ENCODE results near the gene RAB44.

Gene RAB44

GRCh38 chr6:36688063-36688738 lies 9.4 kb upstream of the RAB44 start:
- TF ChIP-seq GATA3 (IDR thresholded peaks at IDR 0.05; ENCODE audit: low read depth, low read length) (no peak), GATA2 (IDR thresholded peaks at IDR 0.05; ENCODE audit: low read depth, low read length) (no peak)

DNA sequence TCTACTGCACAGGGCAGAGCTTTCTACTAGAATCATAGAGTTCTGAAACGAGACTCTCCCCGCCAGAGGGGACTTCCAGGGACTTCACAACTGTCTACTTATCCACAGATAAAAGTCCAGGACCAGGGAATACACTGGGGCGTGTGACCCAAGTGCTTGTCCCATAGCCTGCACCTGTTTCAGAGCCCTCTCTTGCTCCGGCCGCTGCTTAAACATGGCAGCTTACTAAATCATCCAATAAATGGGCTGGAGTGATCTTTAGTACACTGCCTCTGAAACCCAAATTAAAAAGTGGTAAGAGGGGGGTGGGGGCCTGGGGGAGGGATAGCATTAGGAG lies 8.9 kb upstream of the RAB44 start:
- no peak for TF ChIP-seq GATA3 (IDR thresholded peaks at IDR 0.05; ENCODE audit: low read depth, low read length)
- TF ChIP-seq GATA2 (IDR thresholded peaks at IDR 0.05; ENCODE audit: low read depth, low read length) = no peak

GRCh38 chr6:36691011-36691410 lies 6.6 kb upstream of the RAB44 start:
- no peak for TF ChIP-seq GATA2 (IDR thresholded peaks at IDR 0.05; ENCODE audit: low read depth, low read length)
- no peak for TF ChIP-seq GATA3 (IDR thresholded peaks at IDR 0.05; ENCODE audit: low read depth, low read length)

DNA sequence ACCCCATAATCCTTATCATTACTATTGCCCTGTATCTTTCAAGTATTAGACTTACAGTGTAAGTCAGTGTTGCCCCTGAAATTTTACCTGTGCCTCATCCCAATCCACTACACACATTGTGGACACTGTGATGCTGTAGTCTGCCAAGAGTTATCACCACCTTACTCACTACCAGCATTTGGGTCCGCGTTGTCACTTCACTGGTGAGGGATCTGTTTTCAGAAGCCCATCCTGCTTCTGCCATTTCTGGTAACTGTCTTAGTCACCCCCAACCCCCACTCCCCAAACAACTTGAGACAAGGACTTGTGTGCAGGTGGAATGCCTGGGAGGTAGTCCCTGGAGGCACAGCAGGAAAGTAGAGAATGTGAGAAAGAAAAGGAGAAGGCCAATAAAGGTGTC lies 6.0 kb upstream of the RAB44 start:
- no peak for TF ChIP-seq GATA2 (IDR thresholded peaks at IDR 0.05; ENCODE audit: low read depth, low read length)
- TF ChIP-seq GATA3 (IDR thresholded peaks at IDR 0.05; ENCODE audit: low read depth, low read length) = no peak

GRCh38 chr6:36692220-36692619 lies 5.4 kb upstream of the RAB44 start:
- TF ChIP-seq GATA2 (IDR thresholded peaks at IDR 0.05; ENCODE audit: low read depth, low read length) = no peak
- TF ChIP-seq GATA3 (IDR thresholded peaks at IDR 0.05; ENCODE audit: low read depth, low read length) = no peak

GRCh38 chr6:36692861-36693702 lies 4.5 kb upstream of the RAB44 start:
- no peak for TF ChIP-seq GATA2 (IDR thresholded peaks at IDR 0.05; ENCODE audit: low read depth, low read length)
- no peak for TF ChIP-seq GATA3 (IDR thresholded peaks at IDR 0.05; ENCODE audit: low read depth, low read length)

GRCh38 chr6:36694616-36695015 lies 3.0 kb upstream of the RAB44 start:
- TF ChIP-seq GATA2 (IDR thresholded peaks at IDR 0.05; ENCODE audit: low read depth, low read length) = no peak
- no peak for TF ChIP-seq GATA3 (IDR thresholded peaks at IDR 0.05; ENCODE audit: low read depth, low read length)

DNA sequence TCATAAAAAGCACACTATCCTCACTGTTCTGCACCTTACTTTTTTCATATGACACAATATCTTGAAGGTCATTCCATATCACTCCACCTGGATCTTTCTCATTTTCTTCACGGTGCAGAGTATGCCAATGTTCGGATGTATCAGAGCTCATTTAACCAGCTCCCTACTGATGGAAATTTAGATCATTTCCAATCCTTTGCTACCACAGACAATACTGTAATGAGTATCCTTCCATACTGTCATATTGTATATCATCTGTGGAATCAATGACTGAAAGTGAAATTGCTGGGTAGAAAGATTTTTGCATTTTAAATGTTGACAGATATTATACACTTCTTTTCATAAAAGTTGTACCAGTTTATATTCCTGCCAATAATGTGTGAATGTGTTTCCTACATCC lies 2.2 kb upstream of the RAB44 start:
- no peak for TF ChIP-seq GATA3 (IDR thresholded peaks at IDR 0.05; ENCODE audit: low read depth, low read length)
- TF ChIP-seq GATA2 (IDR thresholded peaks at IDR 0.05; ENCODE audit: low read depth, low read length) = no peak

- TF ChIP-seq GATA3 (IDR thresholded peaks at IDR 0.05; ENCODE audit: low read depth, low read length) (no peak), GATA2 (IDR thresholded peaks at IDR 0.05; ENCODE audit: low read depth, low read length) (no peak)
These were observed 570 bp downstream of the RAB44 start for GRCh38 chr6:36698196-36698595.

GRCh38 chr6:36698871-36699271 lies 1.2 kb downstream of the RAB44 start:
- TF ChIP-seq GATA3 (IDR thresholded peaks at IDR 0.05; ENCODE audit: low read depth, low read length) (no peak), GATA2 (IDR thresholded peaks at IDR 0.05; ENCODE audit: low read depth, low read length) (no peak)

- TF ChIP-seq GATA2 (IDR thresholded peaks at IDR 0.05; ENCODE audit: low read depth, low read length) (no peak), GATA3 (IDR thresholded peaks at IDR 0.05; ENCODE audit: low read depth, low read length) (no peak)
These were observed 1.7 kb downstream of the RAB44 start for GRCh38 chr6:36699348-36699747.

DNA sequence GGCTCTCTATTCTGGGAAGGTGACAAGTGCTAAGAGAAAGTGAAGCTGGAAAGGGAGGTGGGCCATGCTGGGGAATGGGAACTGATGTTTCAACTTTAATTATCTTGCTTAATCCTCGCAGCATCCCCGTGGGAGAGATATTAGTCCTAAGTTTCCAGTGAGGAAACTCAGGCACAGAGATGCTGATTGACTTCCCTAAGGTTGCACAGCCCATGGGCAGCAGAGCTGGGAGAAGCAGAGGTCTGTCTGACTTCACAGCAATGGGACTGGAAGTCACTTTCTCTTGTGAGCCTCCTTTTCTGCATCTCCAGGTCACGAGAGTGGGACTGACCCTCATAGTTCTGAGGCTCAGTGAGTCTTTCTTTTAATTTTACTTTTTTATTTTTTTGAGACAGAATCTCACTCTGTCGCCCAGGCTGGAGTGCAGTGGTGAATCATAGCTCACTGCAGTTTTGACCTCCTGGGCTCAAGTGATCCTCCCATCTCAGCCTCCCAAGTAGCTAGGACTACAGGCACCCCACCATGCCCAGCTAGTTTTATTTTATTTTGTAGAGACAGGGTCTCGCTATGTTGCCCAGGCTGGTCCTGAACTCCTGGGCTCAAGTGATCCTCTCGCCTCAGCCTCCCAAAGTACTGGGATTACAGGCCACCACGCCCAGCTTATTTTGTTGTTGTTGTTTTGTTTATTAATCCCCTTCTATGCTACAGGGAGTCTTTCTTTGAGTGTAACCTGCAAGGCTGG lies 2.6 kb downstream of the RAB44 start:
- TF ChIP-seq GATA3 (IDR thresholded peaks at IDR 0.05; ENCODE audit: low read depth, low read length) = no peak
- TF ChIP-seq GATA2 (IDR thresholded peaks at IDR 0.05; ENCODE audit: low read depth, low read length) = no peak

DNA sequence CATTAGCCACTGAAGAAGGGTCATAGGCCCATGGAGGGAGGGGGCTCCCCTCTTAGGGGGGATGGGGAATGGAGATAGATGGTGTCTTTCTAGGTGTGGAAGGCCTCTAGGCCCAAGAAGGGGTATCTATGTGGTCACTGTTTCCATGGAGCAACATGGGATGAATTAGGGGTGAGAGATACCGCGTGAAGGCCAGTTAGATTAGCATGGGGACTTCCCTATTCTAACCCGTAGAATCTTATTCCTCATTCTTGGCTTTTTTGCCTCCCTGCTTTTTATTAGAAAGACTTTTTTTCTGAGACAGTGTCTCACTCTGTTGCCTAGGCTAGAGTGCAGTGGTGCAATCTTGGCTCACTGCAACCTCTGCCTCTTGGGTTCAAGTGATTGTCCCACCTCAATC lies 3.2 kb downstream of the RAB44 start:
- TF ChIP-seq GATA2 (IDR thresholded peaks at IDR 0.05; ENCODE audit: low read depth, low read length) (no peak), GATA3 (IDR thresholded peaks at IDR 0.05; ENCODE audit: low read depth, low read length) (no peak)

DNA sequence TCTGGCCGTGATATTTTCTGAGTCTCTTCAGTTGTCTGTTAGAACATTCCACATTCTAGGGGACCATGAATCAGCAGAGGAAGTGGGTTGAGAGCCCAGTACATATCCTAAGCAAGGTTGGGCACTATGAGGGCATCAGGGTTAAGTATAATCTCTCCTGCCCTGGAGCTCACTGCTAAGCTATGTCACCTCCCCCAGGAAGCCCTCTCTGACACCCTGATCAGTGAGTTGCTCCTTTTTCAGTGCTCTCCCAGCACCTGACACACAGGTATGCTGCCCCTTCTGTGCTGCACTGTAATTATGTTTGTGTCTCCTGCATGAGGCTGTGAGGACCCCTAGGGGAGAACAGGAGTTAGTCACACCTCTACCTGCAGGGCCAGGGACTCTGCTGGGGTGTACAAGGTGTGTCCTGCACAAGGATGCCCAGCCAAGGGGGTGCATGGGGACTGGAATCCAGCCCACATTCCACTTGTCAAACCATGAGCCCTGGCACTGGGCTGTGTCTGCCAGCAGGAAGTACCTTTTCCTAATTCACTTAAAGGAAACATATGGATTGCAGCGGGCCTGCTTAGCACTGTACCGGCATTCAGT lies 3.9 kb downstream of the RAB44 start:
- TF ChIP-seq GATA3 (IDR thresholded peaks at IDR 0.05; ENCODE audit: low read depth, low read length) (no peak), GATA2 (IDR thresholded peaks at IDR 0.05; ENCODE audit: low read depth, low read length) (no peak)

All from SH-SY5Y (cell line).